GM18505 (cell line): ENCODE results near the gene MAT2B.
A peak's percentile ranks its signal among the peaks of the same experiment; 100 is the strongest.

Source experiments
- ATAC-seq: cut with Tn5 transposase; IDR thresholded peaks from one replicate; pipeline ENCODE4 v1.9.1; 2021; ENCODE audit not compliant: unreplicated experiment
- POLR2A ChIP-seq: IDR thresholded peaks from 4 replicates; pipeline ENCODE4 v1.6.1; 2011; ENCODE audit warnings: borderline replicate concordance; ENCODE audit not compliant: insufficient read depth, insufficient read length; ENCODE audit errors: extremely low read depth

MAT2B gene

GRCh38 chr5:163505368-163506094 lies at the start of gene MAT2B:
Gene MAT2B (plus strand): TSS chr5:163505619. CDS start chr5:163505687, 68 bp downstream.
- peak; percentile 93 for TF ChIP-seq POLR2A
- ATAC-seq = peak; percentile 91

GRCh38 chr5:163456029-163456589 lies 49.3 kb upstream of the MAT2B start:
- ATAC-seq = no peak
- no peak for TF ChIP-seq POLR2A

- no peak for TF ChIP-seq POLR2A
- ATAC-seq = no peak
Observed at GRCh38 chr5:163456840-163457239, 48.6 kb upstream of the MAT2B start.

GRCh38 chr5:163458778-163459385 lies 46.5 kb upstream of the MAT2B start:
- ATAC-seq = no peak
- TF ChIP-seq POLR2A = no peak

- peak; percentile 3 for ATAC-seq
- TF ChIP-seq POLR2A = no peak
Observed at GRCh38 chr5:163459462-163459818, 46.0 kb upstream of the MAT2B start.

- ATAC-seq = peak; percentile 75
Observed at GRCh38 chr5:163459819-163460561, 45.4 kb upstream of the MAT2B start, which contains the start of gene NUDCD2. Gene NUDCD2 (minus strand): TSS chr5:163460102. CDS start chr5:163460050, 52 bp downstream.

GRCh38 chr5:163460562-163461171 lies 44.8 kb upstream of the MAT2B start, which contains the start of gene HMMR:
Gene HMMR (plus strand): TSS chr5:163460632. CDS start chr5:163460693, 61 bp downstream.
- ATAC-seq = no peak
- TF ChIP-seq POLR2A = peak; percentile 72

More at GRCh38 chr5:163459819-163460561, 45.4 kb upstream of the MAT2B start, which contains the start of gene NUDCD2:
- peak; percentile 97 for TF ChIP-seq POLR2A

- no peak for ATAC-seq
- TF ChIP-seq POLR2A = no peak
Observed at GRCh38 chr5:163463063-163463435, 42.4 kb upstream of the MAT2B start.

GRCh38 chr5:163467682-163468081 lies 37.7 kb upstream of the MAT2B start:
- no peak for ATAC-seq
- TF ChIP-seq POLR2A = no peak

- no peak for ATAC-seq
- TF ChIP-seq POLR2A = no peak
Observed at GRCh38 chr5:163473635-163474243, 31.7 kb upstream of the MAT2B start.

- TF ChIP-seq POLR2A = no peak
- no peak for ATAC-seq
Observed at GRCh38 chr5:163475411-163475810, 30.0 kb upstream of the MAT2B start.

GRCh38 chr5:163478126-163478981 lies 27.1 kb upstream of the MAT2B start:
- no peak for ATAC-seq
- no peak for TF ChIP-seq POLR2A

- no peak for ATAC-seq
Observed at GRCh38 chr5:163478982-163479271, 26.5 kb upstream of the MAT2B start.

More at GRCh38 chr5:163478982-163479271, 26.5 kb upstream of the MAT2B start:
- TF ChIP-seq POLR2A = no peak
